HG03432 (cell line): ENCODE data around the gene BOD1.
"Not testable (repeated sequence)": the region's sequence is repeated elsewhere in the genome, so short reads cannot be mapped to it uniquely, and the experiment has no call there.

ENCODE experiments used
- ATAC-seq: cut with Tn5 transposase; IDR thresholded peaks from one replicate; pipeline ENCODE4 v1.9.1; 2021; ENCODE audit warnings: mild to moderate bottlenecking, moderate library complexity; ENCODE audit not compliant: unreplicated experiment

The BOD1 gene

DNA sequence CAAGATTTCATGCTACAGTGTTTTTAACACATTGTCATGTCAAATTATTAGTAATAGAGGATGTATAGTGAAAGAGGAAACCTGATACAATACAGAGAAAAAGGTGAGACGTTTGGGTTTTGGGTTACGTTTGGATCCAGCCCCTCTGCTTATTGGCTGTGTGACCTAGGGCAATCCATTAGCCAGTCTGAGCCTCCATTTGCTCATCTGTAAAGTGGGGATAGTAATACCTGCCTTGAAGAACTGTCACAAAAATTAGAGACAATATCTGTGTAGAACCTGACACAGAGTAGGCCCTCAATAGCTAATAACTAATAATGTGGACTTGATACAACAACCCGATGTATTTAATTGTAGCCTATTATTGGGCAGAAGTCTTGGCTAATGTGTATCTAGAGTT lies 4.3 kb upstream of the BOD1 start:
- no peak for ATAC-seq

DNA sequence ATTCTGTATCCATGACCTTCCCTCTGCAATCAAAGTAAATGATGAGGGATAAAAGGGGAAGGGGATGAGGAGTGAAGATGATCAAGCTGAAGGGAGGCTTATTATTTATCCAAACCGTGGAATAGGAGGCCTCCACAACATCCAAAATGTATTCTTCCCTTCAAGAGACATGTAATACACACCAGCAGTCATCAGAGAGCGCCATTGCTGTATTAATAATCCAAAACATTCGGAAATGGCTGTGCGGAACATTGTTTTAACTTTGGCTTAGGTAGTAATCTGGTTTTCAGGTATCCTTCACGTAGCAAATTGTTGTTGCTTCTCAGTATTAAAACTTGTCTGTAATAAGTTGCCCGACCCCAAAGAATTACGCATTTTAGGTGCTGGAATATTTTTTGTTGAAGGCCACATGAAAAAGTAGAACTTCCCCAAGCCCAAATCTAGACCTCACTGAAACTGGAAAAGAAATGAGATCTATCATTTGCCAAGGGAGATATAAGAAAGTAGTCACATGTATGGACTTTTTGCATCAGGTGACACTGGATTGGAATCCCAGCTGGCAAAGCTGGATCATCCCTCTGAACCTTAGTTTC lies 2.6 kb upstream of the BOD1 start:
- no peak for ATAC-seq

DNA sequence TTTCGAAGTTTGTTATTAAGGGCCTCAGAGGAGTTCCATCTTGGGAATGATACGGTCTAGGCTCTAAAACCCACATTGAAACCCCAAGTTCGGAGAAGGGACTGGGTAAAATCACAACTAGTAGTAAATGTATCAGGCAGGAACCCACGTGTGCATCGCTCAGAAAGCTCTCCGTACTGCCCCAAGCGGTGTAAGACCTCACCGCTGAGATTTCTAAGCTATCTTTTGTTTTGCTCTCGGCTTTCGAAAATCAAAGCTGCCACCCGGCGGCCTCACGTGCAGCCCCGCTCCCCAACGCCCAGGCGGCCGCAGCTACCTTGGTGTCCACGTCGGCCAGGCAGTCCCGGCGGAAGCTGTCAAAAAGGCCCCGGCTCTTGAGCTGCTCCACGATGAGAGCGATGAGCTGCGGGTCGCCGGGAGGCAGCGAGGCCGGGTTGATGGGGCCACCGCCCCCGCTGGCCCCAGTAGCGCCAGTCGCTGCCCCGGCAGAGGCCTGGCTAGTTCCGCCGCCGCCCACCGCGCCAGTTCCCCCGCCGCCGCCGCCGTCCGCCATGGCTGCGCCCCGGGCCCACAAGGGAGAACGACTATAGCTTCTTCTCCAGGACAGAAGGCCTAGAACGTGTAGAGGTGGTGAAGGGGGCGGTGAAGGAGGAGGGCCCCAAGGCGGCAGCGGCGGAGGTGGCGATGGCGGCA lies 420 bp downstream of the BOD1 start:
- ATAC-seq: peak; percentile 58

DNA sequence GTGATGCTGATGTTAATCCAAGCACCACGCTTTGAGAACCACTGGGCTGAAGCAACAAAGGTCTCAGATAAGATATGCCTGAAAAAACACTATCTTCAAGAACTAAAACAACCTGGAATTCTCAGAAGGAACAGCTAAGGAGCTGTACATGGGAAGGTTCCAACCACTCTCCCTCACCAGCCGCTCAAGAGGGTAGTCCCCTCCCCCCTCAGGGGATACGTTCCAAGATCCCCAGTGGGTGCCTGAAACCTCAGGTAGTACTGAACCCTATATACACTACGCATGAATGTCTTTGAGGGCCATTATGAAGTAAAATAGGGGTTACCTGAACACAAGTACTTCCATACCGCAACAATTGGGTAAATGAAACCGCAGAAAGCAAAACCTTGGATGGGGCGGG lies 1.9 kb downstream of the BOD1 start:
- no peak for ATAC-seq

DNA sequence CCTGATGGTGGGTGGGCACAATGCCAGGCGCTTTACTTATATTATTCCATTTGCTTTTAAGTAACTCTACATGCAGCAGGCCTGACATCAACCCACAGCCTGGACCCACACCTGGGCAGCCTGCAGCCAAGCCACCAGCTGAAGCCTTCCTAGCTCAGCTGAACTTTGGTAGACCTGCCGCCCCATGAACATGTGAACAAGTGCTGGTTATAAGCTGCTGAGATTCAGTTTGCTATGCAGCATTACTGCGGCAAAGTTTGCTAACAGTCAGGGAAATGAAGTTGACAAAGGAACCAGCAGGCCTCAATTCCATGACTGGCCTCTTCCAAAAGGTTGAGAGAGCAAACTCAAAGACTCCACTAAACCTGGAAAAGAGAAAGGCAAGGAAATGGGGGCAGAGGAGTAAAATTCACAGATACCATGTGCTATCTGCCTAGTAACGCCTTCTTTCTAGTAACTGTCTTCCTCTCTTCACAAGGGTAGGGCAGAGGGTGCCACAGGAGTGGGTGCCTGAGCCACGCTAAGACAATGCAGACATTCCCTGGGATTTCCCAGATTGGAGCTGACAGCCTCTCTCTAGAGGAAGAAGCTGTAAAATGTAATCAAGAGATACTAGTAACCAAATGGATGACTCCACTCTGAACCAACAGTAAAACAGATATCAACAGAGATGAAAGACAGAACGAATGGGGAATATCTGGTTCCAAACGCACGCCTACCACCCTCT lies 2.9 kb downstream of the BOD1 start:
- no peak for ATAC-seq

DNA sequence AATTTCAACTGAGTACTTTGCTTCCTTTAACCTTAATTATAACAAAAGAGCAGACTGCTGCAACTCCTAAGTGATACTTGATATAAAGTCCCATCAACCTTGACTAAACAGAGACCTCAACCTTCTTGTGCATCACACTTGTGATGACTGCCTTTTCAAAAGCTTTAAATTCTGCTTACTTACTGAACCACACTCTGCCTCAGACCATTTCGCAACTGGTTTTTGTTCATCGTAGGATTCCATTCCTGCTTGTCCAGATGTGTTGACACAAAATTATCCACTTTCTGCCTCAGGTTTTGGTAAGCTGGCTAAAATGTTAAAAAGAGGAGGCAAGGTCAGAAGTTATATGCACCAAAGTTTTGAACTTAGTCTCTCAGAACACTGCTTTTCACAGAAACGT lies 3.5 kb downstream of the BOD1 start:
- ATAC-seq: no peak

DNA sequence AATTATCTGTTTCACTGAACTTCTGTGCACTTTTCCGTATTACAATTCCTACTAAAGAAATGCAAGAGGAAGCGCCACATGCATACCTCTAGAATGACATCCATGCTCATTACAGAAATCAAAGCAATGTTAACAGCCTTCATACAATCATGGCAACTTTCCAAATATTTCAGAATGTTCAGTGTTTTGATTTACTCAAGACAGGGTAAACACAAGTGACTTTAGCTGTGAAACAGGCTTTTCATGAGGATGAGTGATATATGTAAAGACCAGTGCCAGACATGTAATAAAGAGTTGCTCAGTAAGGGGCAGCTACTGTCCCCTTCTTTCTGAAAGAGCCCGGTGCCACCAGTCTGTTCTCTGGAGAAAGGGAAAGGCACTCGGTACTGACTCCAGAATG lies 4.7 kb downstream of the BOD1 start:
- no peak for ATAC-seq

DNA sequence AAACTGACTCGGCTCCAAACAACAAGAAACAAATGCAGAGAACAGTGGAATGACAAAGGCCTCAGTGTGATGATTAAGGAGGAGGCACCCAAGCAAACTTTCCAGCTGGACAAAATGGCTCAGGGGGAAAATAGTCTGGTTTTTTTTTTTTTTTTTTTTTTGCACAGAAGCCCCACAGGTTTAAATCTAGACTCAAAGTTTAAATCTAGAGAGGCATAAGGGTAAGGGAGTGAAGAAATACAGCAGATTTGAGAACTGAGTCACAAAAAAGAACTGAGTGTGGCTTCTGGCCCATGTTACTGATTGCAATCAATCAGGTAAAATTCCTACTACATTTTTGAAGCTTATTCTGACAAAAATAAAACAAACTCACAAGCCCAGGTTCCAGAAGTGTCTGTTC lies 12.3 kb downstream of the BOD1 start:
- no peak for ATAC-seq

DNA sequence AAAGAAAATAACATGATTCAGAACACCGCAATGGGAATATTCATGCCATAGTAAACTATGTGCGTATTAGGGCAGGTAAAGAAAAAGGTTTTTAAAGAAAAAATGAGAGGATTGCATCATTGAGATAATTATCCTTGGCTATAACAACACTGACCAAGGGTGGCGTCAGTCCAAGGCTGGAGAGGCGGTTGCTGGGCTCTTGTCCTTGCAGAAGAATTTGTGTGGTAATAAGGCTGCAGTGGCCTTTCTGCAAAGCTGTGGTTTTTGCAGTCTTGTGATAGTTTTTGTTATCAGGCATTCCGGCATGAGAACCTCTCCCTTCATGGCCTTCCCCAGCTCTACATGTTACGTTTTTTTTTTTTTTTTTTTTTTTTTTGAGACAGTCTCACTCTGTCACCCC lies 14.0 kb downstream of the BOD1 start:
- no peak for ATAC-seq

DNA sequence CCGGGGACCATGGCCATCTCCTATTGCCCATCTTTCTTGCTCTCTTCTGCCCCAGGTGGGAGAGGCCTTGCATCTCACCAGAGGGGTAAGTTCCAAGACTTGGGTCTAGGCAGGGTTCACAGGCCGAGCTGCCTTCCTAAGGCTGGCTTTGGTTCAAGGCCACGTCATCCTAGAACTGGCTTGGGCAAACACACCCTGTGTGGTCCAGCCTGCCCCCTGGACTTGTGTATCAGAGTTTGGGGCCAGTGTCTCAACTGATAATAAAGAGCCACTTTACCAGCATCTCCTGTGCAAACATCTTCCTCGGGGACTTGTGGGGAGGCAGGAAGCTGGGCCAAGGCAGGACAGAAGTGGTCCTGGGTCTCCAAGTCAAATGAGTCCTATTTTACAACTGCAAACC lies 17.8 kb downstream of the BOD1 start:
- no peak for ATAC-seq

DNA sequence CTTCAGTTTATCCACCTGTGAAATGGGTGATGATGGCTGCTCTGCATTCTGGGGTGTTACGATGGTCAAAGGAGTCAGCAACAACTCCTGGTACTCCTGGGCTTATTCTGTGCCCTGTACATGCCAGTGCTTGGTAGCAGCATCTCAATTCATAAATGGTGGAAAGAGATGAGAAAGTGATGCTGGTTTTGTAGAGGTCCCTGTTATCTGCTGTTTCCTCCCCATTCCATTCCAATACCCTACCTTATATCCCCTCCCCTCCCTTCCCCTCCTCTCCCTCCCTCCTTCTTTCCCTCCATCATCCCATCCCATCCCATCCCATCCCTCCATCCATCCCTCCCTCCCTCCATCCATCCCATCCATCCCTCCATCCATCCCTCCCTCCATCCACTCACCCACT lies 19.1 kb downstream of the BOD1 start:
- no peak for ATAC-seq

DNA sequence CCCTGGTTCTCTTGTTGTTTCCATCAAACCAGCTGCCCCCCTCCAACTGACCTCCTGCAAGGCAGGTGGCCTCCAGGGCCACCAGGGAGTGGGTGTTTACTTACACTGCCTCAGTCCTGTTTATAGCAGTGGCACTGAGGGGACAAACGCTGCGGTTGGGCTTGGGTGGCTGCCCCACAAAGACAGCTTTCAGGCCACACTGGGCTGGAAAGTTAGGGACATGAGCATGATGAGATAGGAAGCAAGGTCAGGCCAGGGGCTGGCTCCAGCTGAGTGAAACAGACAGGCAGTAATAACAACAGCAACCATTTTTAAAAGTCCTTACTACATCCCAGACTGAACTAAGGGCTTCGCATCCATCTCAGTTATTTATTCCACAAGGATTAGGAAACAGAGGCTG lies 20.6 kb downstream of the BOD1 start:
- no peak for ATAC-seq

DNA sequence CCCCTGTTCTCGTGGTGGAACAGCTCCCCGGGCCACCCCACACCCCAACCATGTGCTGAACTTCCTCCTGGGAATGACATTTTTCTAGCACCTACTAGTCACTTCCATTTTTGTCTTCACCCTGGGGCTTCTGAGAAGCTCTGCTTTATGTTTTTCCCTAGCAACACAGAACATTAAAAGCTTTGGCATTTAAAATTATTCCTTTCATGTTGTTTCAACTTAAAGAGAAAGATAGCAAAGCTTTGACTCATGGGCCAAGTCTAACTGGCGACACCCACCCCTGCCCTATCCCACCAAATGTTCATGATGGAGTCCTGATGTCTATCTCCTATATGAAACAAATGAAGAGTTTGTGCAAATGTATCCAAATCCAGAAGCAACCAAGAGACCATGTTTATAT lies 22.4 kb downstream of the BOD1 start:
- ATAC-seq: no peak

DNA sequence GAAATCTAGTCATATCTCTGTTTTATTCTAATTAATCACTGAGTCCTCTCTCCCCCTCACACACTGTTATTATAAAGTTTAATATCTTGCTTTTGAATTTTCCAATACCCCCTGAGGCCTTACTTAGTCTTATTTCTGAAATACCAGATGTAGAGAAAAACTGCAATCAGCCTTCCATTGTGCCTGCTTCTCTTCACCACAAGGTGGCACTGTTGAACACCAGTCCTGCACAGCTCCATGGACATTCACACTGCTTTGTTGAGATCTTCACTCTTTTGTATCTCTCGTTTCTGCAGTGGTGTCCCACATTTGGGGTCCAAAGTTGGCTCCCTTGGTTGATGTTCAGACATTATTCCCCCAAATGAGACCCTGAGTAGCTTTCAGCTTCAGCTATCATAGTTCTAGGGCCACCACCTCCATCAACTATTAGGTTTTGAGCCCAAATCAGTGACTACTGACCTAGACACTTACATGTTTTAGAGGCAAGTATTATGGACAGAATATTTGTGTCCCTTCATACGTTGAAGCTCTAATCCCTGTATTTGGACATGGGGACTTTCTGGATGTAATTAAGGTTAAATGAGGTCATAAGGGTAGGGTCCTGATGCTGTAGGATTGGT lies 24.3 kb downstream of the BOD1 start:
- ATAC-seq: no peak

DNA sequence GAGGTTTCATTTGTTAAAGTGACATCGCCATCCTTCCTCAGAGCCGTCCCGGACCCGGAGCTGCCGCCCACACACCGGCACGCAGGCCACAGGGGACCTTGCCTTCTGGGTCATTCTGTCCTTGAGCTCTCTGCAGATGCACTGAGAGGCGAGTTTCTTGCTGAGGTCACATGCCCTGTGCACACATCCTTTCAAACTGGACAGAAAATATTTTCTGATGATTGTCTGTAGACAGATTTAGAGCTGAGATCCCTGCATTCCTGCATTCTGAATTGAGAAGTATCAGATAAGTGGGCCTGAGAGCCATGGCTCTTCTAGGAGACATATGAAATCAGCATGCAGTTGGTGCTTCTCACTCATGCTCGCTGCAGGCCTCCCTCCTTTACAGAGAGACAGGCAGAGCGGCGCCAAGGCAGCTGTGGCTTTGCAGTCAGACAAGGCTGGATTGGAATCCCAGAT lies 25.4 kb downstream of the BOD1 start:
- no peak for ATAC-seq

DNA sequence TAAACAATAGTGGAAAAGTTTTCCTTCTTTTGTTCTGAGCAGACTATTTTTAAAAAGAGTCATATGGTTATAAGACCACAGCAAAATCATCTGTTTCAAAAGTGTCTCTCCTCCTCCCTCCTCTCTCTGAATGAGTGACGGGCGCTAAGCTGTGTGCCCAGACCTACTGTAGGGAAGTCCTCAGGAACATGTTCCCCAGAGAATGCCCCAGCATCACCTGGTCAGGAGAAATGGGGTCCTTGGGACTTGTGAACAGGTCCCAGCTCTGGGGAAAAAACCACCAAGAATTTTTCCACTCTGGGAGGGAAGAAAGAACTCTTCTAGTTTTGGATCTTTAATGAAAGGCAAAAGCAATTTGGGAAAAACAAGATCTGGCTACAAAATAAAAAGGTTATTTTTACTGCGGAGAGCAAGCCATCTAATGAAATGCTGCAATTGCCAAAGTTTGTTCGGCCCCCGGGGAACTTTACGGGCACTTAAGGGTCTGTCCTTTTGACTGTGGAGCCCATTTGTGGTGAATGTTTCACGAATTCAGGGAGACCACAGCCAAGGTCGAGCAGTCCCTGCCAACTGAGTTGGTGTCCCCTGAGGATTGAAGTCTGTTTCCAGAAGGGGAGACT lies 25.9 kb downstream of the BOD1 start:
- no peak for ATAC-seq

DNA sequence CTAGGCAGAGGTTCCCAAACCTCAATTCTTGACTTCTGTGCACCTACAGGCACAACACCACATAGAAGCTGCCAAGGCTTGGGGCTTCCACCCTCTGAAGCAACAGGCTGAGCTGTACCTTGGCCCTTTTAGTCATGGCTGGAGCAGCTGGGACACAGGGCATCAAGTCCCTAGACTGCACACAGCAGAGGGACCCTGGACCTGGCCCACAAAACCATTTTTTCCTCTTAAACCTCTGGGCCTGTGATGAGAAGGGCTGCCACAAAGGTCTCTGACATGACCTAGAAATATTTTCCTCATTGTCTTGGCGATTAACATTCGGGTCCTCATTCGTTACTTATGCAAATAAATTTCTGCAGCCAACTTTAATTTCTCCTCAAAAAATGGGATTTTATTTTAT lies 30.3 kb downstream of the BOD1 start:
- not testable (repeated sequence) for ATAC-seq

DNA sequence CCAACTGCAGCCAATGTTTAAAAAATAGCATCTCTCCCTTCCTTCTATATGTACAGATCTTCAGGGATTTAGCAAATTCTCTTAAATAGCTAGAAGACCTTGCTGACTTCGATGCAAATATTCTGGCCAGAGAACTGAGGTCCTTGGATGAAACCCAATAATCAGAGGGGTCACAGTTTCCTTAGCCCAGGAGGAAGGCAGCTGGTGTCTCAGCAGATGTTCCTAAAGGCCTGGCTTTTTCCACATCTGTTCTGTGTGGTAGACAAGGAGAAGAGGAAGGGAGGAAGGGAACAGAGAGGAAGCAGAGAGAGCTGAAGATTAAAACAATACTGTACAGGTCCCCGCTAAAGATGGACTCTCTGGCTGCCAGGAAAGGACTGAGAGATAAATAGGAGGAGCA lies 33.1 kb downstream of the BOD1 start:
- no peak for ATAC-seq

DNA sequence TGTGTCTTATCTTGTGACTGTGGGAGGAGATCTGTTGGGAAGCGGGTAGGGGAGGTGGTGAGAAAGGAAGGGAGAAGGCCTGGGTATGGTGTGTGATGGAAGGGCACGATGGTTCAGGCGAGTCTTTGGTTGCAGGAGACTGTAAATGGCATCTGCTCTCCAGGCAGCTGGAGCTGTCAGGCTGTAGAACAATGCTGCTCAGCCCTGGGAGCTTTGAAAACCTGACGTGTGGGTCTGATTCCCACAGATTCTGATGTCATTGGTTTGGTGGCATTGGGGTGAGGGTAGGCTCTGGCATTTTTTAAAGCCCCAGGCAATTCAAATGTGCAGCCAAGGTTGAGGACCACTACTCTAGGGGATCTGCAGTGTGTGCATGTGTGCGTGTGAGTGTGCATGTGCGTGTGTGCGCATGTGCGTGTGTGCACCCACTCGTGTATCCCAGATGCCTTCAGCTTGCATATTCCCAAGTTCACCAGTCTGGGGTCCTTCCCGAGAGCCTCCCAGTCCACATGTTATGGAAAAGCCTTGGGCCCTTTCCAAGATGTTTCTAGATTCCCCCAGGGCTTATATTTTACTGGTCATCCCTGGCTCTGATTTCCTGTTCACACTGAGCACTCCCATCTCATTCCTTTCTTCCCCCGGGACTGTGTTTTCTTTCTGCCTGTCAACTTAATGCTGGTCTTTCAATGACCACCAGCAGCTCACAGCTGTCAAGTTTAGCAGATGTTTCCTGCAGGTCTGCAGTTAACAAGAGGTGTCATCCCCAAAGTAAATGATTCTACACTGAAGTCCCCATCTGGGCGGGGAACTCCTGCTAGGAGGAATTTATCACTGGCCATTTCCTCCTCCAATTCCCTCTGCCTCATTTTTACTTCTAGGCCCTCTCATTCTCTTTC lies 34.0 kb downstream of the BOD1 start:
- ATAC-seq: no peak

DNA sequence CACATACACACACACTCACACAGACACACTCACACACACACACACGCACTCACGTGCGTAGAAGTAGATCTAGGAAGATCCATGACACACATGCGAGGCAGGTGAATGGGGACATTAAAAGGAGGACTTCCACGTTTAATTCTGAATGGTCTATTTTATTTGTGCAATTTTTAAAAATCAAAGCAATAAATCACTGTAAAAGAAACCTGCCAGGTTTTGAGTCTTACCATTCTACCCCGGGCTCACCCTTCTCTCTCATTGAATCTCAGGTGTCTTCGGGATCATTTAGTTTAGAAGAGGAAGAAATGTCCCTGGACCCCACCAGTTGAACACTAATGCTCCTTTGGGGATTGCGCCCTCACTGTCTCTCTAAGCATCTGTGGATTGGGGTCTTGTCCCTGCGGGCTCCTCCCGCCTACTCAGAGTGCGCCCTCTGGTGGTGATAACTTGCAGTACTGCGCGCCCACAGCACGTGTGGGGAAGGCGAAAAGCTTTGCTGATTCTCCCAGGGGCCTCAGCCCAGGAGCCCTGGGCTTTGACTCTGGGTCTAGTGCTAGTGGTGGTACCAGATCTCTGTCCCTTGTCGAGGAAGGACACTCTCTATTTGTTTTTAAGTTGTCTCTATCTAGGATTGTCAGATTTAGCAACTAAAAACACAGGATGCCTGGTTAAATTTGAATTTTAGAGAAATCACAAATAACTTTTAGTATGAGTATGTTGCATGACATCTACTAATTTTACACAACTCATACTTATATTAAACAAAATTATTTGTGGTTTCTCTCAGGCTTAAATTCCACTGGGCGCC lies 34.8 kb downstream of the BOD1 start:
- no peak for ATAC-seq
